ENCODE data around the gene MKNK1.

- TF ChIP-seq ZBTB26 (tag by site-specific recombination; optimal IDR thresholded peaks at IDR 0.05), result no peak
- no peak for TF ChIP-seq CTCF (tag by site-specific recombination; IDR thresholded peaks at IDR 0.05)
- TF ChIP-seq ZNF140 (tag by site-specific recombination; IDR thresholded peaks at IDR 0.05), result no peak
- TF ChIP-seq PATZ1 (tag by site-specific recombination; IDR thresholded peaks at IDR 0.05), result no peak
- TF ChIP-seq GLI2 (tag by site-specific recombination; IDR thresholded peaks at IDR 0.05; ENCODE audit: borderline replicate concordance, low read depth), result no peak
- TF ChIP-seq ZNF404 (tag by site-specific recombination; IDR thresholded peaks at IDR 0.05), result no peak
- no peak for TF ChIP-seq ZNF423 (tag by site-specific recombination; IDR thresholded peaks at IDR 0.05)
- TF ChIP-seq ZNF274 (IDR thresholded peaks at IDR 0.05; ENCODE audit: low read length), result no peak
- no peak for TF ChIP-seq ZNF274 (tag by site-specific recombination; IDR thresholded peaks at IDR 0.05; ENCODE audit: borderline replicate concordance)
These were observed 17.9 kb upstream of the MKNK1 start for GRCh38 chr1:46621930-46622329.

Measured in HEK293 (cell line).